DND-41 (cell line): Measurements from ENCODE around the gene ETS2.

Experiments used
- CTCF ChIP-seq: IDR thresholded peaks from 2 replicates; pipeline ENCODE4 v1.5.1; 2012; ENCODE audit warnings: borderline replicate concordance, low read length, moderate library complexity, mild to moderate bottlenecking; ENCODE audit not compliant: poor library complexity, severe bottlenecking; ENCODE audit errors: extremely low read depth
- EZH2 ChIP-seq: IDR thresholded peaks from 3 replicates; pipeline ENCODE4 v1.6.1; 2012; ENCODE audit warnings: borderline replicate concordance, low read depth, mild to moderate bottlenecking, moderate library complexity, low read length, inconsistent platforms; ENCODE audit not compliant: severe bottlenecking

DNA sequence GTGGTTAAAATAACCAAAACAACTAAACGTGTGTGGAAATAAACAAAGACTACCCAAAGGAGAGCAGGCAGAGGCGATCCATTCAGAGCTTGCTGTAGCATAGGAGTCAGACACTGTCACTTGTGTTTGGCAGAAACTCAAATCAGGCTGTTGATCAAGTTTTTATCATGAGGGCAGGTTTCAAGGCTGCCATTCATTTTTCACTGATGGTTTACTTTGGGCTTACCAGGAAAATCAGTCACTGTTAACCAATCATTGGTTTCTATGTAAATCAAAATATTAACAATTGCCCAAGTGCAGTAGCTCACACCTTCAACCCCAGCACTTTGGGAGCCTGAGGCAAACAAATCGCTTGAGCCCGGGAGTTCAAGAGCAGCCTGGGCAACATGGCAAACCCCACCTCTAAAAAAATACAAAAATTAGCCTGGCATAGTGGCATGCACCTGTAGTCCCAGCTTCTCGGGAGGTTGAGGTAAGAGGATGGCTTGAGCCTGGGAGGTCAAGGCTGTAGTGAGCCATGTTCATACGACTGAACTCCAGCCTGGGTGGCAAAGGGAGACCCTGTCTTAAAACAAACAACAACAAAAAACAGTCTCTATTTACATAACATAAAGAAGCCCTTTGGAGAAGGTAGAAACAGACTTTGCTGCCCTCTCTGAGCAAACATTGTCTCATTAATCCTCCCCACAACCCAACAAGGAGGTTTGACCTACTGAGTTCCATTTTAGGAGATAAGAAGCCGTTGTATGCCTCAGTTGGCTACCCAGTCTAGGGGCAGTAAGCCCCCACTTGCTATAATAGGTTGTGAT is 21.1 kb upstream of the ETS2 start:
- TF ChIP-seq CTCF: no peak
- TF ChIP-seq EZH2: no peak
